ENCODE results near the gene USP7. TPM values are rescaled to one million over a fixed set of nuclear protein-coding genes. Genes with fewer than 3 reads are reported as not detected.
A peak's percentile ranks its signal among the peaks of the same experiment; 100 is the strongest.

USP7 gene
- total RNA-seq, 2 experiments from 2014 or later: 155 to 163 TPM

DNA sequence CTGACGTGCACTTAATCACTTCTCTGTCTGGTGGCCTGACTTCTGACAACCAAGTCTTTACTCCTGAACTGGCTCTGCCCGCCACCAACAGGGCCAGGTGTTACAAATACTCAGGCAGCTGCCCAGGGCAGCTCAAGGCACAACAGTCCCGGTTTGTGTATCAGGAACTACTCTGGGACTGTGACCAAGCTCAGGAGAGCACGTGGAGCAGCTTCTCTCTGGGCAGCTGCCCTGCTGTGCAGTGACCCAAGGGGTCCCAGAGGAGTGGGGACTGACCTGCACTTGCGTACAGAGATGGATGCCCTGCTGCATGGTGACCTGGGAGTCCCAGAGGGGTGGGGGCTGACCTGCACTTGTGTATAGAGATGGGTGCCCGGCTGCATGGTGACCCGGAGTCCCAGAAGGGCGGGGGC is 59.7 kb downstream of the USP7 start:
- POLR2A ChIA-PET: no interaction called here
- Mint-ChIP-seq H3K4me1 (ENCODE audit: low read depth) (peaks cover 8% of the 10 kb centered on the region), H3K27ac (no peak overlapping the region), H3K4me3 (no peak overlapping the region), H3K27me3 (no peaks in the 10 kb centered on the region), H3K9me3 (no peaks in the 10 kb centered on the region), H3K36me3 (ENCODE audit: low read depth) (peaks cover 85% of the 10 kb centered on the region)
- DNase-seq (no peak), ATAC-seq (no peak)
- TF ChIP-seq, protein P1, sequence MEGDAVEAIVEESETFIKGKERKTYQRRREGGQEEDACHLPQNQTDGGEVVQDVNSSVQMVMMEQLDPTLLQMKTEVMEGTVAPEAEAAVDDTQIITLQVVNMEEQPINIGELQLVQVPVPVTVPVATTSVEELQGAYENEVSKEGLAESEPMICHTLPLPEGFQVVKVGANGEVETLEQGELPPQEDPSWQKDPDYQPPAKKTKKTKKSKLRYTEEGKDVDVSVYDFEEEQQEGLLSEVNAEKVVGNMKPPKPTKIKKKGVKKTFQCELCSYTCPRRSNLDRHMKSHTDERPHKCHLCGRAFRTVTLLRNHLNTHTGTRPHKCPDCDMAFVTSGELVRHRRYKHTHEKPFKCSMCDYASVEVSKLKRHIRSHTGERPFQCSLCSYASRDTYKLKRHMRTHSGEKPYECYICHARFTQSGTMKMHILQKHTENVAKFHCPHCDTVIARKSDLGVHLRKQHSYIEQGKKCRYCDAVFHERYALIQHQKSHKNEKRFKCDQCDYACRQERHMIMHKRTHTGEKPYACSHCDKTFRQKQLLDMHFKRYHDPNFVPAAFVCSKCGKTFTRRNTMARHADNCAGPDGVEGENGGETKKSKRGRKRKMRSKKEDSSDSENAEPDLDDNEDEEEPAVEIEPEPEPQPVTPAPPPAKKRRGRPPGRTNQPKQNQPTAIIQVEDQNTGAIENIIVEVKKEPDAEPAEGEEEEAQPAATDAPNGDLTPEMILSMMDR (IDR thresholded peaks at IDR 0.05): no peak
- intact Hi-C loops (cut with micrococcal nuclease): no loop called here
- CTCF ChIA-PET: interaction anchor here (0.7 to 1.8 kb wide), 2 partner anchors 33 to 105 kb away, joined by 3 to 4 read pairs; no protein-coding TSS in a partner anchor

DNA sequence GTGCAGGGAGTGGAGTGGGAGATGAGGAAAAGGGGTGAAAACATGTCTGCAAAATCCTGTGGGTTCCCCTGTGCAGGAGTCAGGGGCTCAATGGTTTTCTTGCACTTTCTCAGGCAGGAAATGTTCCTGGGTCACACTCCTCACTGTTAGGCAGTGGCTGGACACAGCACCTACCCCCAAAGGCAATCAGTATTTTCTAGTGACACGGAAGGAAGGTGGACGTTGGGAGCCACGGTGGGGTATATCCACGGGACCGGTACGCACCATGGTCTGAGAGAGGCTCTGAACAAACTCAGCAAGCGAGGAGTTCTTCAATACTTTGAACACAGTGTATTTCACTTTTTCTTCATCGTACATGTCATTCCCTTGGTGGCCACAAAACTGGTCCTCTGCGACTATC is 60.7 kb downstream of the USP7 start:
- Mint-ChIP-seq H3K27me3 (no peaks in the 10 kb centered on the region), H3K27ac (no peak overlapping the region), H3K36me3 (ENCODE audit: low read depth) (peaks cover 82% of the 10 kb centered on the region), H3K4me1 (ENCODE audit: low read depth) (peaks cover 7% of the 10 kb centered on the region), H3K9me3 (no peaks in the 10 kb centered on the region), H3K4me3 (no peak overlapping the region)
- POLR2A ChIA-PET: interaction anchor here (0.6 kb wide), 1 partner anchor 34 kb away, joined by 3 read pairs; the partner anchor contains the start of gene CARHSP1
- TF ChIP-seq, protein P1 (IDR thresholded peaks at IDR 0.05): no peak
- DNase-seq (no peak), ATAC-seq (no peak)
- CTCF ChIA-PET: no interaction called here
- intact Hi-C loops (cut with micrococcal nuclease): no loop called here

DNA sequence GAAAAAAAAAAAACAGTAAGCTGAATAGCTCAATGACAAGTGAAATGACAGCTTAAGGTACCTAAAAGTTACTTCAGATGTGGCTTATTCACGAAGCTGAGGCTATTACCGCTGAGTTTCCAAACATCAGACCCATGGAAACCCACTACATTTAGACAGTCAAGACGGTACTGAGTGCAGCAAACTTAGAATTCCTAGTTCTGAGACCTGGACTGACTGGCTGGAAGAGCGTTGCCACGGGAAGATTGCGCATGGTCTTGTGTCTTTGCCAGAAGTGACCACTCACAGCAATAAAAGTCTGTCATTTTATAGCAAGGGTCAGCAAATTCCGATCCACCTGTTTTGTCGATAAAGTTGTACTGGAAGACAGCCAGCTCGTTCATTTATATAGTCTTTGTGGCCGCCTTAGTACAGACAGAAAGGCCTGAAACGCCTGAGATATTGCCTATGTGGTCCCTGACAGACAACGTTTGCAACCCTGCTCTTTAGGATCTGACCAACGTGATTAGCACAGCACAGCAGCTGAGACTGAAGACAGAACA is 62.3 kb downstream of the USP7 start:
- no peaks in the 10 kb centered on the region for H3K9me3 Mint-ChIP-seq
- ATAC-seq (no peak), DNase-seq (no peak)
- H3K36me3 Mint-ChIP-seq (ENCODE audit: low read depth): peaks cover 84% of the 10 kb centered on the region
- intact Hi-C loops (cut with micrococcal nuclease): no loop called here
- no peaks in the 10 kb centered on the region for H3K4me1 Mint-ChIP-seq (ENCODE audit: low read depth)
- ChIA-PET POLR2A (interaction anchor here (0.7 to 0.9 kb wide), 2 partner anchors 31 to 44 kb away, joined by 3 to 4 read pairs; no protein-coding TSS in a partner anchor), CTCF (interaction anchor here (2.1 to 6.5 kb wide), 3 partner anchors 21 to 237 kb away, joined by 5 to 29 read pairs (median 8); no protein-coding TSS in a partner anchor)
- H3K27ac Mint-ChIP-seq: no peak overlapping the region
- TF ChIP-seq, protein P1 (IDR thresholded peaks at IDR 0.05): no peak
- H3K4me3 Mint-ChIP-seq: no peak overlapping the region
- no peaks in the 10 kb centered on the region for H3K27me3 Mint-ChIP-seq

DNA sequence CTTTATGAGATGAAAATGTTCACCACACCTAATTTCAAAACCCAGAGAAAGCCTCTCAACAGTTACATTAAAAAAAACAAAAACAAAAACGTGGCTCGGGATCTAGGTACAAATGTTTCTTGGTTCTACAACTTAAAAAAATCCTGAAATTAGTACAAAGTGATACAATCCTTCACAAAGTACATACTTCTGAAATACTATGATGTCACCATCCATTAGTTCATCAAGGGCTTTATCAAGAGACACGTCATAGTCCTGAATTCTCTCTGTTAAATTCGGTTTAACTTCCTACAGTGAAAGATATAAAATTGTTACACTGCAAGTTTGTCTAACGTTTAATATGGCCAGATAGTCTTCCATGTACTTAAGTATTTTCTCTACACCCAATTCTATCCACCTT is 63.4 kb downstream of the USP7 start:
- no peak overlapping the region for H3K27ac Mint-ChIP-seq
- peaks cover 76% of the 10 kb centered on the region for H3K36me3 Mint-ChIP-seq (ENCODE audit: low read depth)
- ATAC-seq: no peak
- H3K9me3 Mint-ChIP-seq: no peaks in the 10 kb centered on the region
- no peak for DNase-seq
- intact Hi-C loops (cut with micrococcal nuclease): no loop called here
- no peaks in the 10 kb centered on the region for H3K27me3 Mint-ChIP-seq
- ChIA-PET POLR2A (interaction anchor here (0.7 kb wide), 1 partner anchor 45 kb away, joined by 4 read pairs; no protein-coding TSS in a partner anchor), CTCF (interaction anchor here (2.1 to 6.5 kb wide), 3 partner anchors 20 to 239 kb away, joined by 5 to 29 read pairs (median 8); no protein-coding TSS in a partner anchor)
- no peaks in the 10 kb centered on the region for H3K4me1 Mint-ChIP-seq (ENCODE audit: low read depth)
- TF ChIP-seq, protein P1 (IDR thresholded peaks at IDR 0.05): no peak
- no peak overlapping the region for H3K4me3 Mint-ChIP-seq

DNA sequence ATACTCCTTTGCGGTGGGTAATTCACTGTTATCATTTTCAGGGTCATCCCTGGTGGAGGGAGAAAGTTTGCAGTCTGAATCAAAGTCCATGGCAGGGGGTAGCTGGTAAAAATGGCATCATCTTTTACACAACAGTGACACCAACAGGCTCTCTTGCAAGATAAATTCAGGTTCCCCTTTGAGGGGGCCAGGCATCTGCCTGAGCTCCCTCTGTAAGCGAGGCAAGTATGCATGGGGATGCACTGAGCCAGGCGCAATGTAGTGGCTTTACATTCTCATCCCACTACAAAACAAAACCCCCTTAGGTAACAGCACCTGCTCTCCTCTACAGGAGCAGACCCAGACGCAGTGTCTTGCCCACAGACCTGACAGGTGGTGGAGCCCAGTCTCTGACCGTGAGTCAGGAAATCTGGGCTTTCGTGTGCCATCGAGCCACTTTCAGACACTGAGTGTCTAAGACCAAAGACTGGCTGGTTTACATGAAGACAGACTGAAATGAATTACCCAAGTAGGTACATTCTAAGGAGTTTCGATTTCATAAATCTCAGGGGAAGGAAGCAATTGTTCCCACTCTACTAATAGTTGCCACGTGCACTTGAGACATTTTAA is 63.9 kb downstream of the USP7 start:
- POLR2A ChIA-PET: no interaction called here
- Mint-ChIP-seq H3K4me3 (no peak overlapping the region), H3K36me3 (ENCODE audit: low read depth) (peaks cover 76% of the 10 kb centered on the region), H3K4me1 (ENCODE audit: low read depth) (no peaks in the 10 kb centered on the region), H3K9me3 (no peaks in the 10 kb centered on the region), H3K27ac (peak overlapping the region; percentile 59), H3K27me3 (no peaks in the 10 kb centered on the region)
- ATAC-seq (no peak), DNase-seq (no peak)
- CTCF ChIA-PET: interaction anchor here (2.6 to 6.5 kb wide), 2 partner anchors 19 to 36 kb away, joined by 8 to 29 read pairs; no protein-coding TSS in a partner anchor
- intact Hi-C loops (cut with micrococcal nuclease): no loop called here
- TF ChIP-seq, protein P1 (IDR thresholded peaks at IDR 0.05): no peak

Measured in activated CD8-positive, alpha-beta T cell treated with anti-CD3 and anti-CD28 coated beads for 36 hours (primary cell).